Germinal center (tissue), 1 donor: Measurements from ENCODE around the gene CACNG4.

ENCODE experiments used
- DNase-seq: peaks from one replicate; pipeline ENCODE4 v3.0.0; 2012; ENCODE audit warnings: mixed read lengths, low spot score

CACNG4 gene

GRCh38 chr17:66985338-66986237 is 21.1 kb downstream of the CACNG4 start:
- no peak for DNase-seq

- no peak for DNase-seq
Observed at GRCh38 chr17:66986659-66987058, 22.2 kb downstream of the CACNG4 start.

DNA sequence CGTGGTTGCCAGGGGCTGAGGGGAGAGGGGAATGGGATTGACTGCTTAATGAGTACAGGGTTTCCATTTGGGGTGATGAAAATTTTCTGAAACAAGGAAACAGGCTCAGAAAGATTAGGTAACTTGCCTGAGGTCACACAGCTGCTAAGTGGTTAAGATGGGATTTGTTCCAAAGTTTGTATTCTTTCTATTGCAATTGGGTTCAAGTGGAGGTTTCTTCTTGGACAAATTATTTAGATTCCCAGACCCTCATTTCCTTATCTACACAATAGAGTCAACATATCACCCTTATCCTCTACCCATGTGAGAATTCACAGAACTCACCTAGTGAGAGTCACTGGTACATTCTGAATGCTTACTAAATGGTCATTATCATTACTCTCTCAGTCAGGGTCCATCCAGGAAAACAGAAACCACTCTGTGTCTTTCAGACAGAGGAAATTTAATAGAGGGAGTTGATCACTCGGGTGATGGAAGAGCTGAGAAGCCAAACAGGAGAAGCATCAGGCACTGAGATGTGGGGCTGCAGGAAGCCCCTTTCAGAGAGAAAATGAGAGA is 22.6 kb downstream of the CACNG4 start:
- no peak for DNase-seq

DNA sequence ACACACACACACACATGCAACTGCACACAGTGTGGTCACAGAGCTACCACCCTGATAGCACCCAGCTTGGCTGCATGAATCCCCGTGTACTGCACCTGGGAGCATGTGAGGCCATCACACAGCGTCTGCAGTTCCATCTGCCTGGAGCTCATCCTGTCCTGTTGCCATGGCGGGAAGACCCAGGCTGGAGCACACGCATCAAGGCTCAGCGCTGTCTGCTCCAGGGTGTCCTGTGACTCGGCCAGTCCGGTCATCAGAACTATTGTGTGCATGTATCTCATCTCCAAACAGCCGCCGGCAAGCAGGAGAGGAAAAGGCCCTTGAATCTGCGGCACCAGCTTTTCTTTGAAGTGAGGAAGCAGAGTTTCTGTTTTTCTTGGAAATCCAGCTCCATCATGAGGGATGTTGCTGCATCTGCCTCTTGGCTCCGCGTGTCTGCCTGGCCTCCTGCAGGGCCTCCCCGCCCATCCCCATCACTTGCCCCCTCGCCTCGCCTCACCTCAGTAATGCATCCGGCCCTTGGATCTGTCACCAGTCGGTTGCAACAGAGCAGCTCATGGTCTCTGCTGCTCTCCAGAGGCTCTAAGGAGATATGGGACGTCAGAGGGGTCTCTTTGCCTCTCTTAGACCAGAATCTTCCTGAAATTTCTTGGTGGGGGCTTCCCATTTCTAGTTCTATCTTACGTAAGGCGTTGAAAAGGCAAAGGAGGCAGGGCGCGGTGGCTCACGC is 23.7 kb downstream of the CACNG4 start:
- DNase-seq: no peak

DNA sequence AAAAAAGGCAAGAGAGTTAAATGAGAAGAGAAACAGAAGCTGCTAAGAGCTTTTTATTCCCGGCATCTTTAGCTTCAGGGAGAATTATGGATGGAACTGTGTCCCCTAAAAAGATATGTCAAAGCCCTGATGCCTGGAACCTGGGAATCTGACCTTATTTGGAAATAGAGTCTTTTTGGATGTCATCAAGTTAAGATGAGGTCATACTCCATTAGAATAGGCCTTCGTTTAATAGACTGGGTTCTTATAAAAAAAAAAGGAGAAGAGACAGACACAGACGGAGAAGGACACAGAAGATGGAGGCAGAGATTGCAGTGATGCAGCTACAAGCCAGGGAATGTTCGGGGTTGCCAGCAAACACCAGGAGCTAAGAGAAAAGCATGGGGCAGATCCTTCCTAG is 24.6 kb downstream of the CACNG4 start:
- no peak for DNase-seq

- DNase-seq: no peak
Observed at GRCh38 chr17:66989579-66989978, 25.1 kb downstream of the CACNG4 start.

- DNase-seq: no peak
Observed at GRCh38 chr17:66990047-66990446, 25.5 kb downstream of the CACNG4 start.

DNA sequence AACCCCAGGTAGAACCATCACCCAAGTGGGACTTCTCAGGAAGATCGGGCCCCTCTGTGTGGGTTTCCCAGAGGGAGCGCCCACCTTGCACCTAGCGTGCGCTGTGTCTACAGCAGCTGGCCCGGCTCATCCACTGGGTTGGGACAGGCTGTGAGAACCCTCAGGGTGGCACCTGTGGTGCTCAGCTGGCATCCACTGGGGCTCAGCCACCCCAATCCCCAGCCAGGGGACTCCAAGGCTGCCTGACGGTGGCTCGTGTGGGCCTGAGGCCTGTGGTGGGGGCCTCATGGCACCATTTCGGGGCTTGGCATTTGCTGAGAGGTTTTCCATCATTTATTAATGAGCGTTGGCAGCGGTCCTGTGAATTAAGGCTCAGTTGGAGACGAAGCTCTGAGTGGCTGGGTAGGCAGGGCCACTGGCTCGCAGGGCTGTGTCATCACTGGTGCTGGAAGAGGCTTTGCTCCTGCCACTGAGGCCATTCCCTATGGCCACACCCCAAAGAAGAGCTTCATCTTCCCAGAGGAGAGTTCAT is 28.5 kb downstream of the CACNG4 start:
- no peak for DNase-seq

- DNase-seq: no peak
Observed at GRCh38 chr17:66994361-66994760, 29.9 kb downstream of the CACNG4 start.

DNA sequence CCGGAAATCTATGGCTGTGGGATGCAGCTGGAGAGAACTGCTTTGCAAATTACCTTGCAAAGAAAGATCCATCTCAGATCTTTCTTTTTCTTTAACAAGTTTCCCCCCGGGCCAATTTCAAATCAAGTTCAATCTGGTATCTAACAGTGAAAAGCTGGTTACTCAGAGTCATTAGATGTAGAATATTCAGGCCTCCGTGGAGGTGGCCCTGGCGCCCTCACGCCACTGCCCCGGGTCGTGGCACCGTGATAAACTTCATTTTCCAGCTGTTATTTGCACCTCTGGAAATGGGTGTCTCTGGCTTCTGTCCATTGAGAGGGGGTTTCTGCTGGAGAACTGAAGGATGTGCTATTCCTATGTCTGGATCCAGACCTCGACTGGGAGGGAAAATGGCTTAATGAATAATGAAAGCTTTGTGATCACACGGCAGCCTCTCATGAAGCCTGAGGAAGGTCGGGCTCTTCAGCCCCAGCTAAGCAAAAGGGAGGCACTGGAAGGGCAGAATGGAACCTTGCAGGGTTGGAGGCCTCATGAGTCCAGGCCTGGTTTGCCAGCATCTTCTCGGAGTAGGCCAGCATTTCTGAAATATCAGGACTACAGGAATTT is 30.5 kb downstream of the CACNG4 start:
- no peak for DNase-seq

DNA sequence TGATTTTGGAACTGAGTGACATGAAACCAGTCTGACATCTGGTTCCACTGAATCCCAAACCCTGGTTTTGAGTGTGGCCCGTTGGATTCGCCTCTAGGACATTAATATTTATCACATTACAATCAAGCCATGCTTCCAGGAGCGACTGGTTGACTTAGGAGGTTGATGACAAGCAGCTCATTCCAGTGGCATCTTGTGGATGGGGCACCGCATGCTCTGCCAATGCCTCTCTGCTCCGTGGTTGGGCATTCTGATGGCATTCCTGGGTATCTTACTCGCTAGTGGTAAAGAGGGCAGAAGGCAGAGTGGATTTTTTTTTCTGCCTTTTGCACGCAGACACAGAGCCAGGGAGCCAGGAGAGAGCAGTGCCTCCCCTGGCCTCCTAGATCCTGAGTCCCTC is 31.4 kb downstream of the CACNG4 start:
- DNase-seq: no peak

GRCh38 chr17:66996926-66997325 is 32.4 kb downstream of the CACNG4 start:
- DNase-seq: no peak

- no peak for DNase-seq
Observed at GRCh38 chr17:67003231-67003630, 38.7 kb downstream of the CACNG4 start.

GRCh38 chr17:67004181-67004580 is 39.7 kb downstream of the CACNG4 start:
- DNase-seq: no peak

DNA sequence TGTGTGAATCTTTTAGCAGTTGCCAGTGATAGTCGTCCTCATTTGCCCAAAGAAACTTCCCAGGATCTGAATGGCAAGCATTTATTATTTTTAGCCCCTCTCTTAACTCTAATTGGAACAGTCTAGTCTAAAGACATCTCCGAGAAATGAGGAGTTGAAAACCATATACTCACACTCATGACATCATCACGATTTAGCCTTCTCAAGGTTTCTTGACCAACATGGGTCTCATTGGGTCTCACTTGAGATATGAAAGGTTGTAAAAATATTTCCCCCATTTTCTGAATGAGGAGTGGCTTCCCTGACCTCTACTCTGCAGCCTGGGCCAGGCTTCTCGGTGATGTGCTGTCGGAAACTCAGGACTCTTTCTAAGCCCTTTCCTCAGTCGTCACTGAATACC is 42.8 kb downstream of the CACNG4 start:
- no peak for DNase-seq

DNA sequence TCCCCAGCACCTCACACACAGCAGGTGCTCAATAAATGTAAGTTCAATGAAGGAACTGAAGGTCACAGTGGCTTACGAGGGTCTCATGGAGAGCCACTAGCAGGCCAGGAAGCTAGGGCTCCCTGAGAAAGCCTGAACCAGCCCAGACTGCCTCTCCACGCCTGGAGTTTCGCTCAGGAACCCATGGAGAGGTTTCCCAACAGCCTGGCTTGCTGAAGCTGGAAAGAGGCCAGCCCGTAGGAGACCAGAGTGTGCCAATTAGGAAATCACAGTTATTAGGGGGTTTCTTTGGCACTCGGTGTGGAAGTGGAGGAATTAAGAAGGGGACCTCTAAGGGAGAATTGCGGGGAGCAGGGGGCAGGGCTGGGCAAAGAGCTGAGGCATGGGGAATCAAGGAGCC is 43.6 kb downstream of the CACNG4 start:
- no peak for DNase-seq

DNA sequence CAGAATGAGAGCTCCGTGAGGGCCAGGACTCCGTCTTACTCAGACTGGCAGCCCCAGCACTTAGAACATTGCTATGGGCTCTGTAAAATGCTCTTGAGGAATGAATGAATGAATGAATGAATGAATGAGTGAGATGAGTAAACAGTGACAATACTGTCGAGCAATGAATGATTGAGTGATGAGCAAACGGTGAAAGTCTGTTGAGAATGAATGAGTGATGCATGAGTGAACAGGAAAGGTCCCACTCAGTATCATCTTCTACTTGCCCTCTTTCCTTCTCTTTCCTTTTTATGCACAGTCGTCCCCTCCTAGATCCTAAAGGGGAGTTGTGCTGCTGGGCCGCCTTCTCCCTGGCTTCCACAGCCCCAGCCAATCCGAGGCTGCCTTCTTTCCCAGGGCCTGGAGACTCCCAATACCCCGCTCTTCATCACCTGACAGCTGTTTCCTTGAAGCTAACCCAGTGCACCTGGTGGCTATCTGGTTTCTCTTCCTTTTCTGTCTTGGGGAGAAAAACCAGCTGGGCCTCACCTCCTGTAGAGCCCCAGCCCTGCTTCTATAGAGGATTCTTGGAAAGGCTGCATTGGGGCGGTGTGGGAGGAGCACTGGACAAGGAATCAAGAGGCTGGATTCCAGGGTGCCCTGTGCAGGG is 47.1 kb downstream of the CACNG4 start:
- peak; percentile 30 for DNase-seq

- DNase-seq: no peak
Observed at GRCh38 chr17:67013891-67014290, 49.4 kb downstream of the CACNG4 start.

- DNase-seq: no peak
Observed at GRCh38 chr17:67015001-67015400, 50.5 kb downstream of the CACNG4 start.

DNA sequence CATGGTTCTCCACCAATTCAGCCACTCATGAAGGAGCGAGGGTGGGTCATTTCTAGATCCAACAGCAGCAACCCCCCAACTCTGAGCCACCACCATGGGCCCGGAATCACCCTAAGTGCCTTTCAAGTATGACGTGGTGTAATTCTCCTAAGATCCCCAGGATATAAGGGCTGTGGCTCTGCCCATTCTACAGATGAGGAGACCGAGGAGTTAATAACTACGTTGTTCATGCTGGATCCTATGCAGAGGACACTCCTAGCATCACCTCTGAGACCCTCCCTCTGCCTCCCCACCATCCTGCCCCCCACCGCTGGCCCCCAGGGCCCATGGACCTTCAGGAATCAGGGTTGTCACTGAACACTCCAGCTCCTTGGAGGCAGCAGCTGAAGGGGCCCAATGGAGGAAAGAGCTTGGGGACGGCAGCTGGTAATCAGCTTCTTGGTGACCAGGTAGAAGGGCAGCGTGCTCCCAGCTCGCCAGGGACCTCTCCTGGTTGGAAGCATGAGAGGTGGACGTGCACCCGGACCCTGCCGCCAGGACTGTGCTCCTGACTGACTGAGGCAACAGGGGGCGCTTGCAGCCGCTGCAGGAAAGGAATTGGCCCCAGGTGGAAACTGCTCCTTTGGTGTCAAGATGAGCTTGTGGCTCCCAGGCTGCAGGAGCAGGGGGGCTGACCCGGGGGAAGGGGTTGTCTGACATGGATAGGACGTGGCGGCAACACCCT is 51.7 kb downstream of the CACNG4 start:
- DNase-seq: no peak

- DNase-seq: no peak
Observed at GRCh38 chr17:67017910-67018309, 53.4 kb downstream of the CACNG4 start.
